Measurements from ENCODE around the gene HTR1A.

HTR1A gene

GRCh38 chr5:63962279-63962678, at the start of gene HTR1A:
TSS of gene HTR1A (minus strand) at chr5:63962445. CDS start at chr5:63961719, 726 bp downstream.
- no peak for DNase-seq

GRCh38 chr5:64003966-64004365, 41.7 kb upstream of the HTR1A start:
- no peak for DNase-seq

GRCh38 chr5:64000096-64000495, 37.9 kb upstream of the HTR1A start:
- DNase-seq: no peak

- DNase-seq: no peak
Observed at GRCh38 chr5:63987053-63987452, 24.8 kb upstream of the HTR1A start.

GRCh38 chr5:63981864-63982263, 19.6 kb upstream of the HTR1A start:
- DNase-seq: no peak

- no peak for DNase-seq
Observed at GRCh38 chr5:63963926-63964325, 1.7 kb upstream of the HTR1A start.

GRCh38 chr5:63963080-63963735, 963 bp upstream of the HTR1A start:
- DNase-seq: no peak

- no peak for DNase-seq
Observed at GRCh38 chr5:63961598-63962161, 565 bp downstream of the HTR1A start.

GRCh38 chr5:63961125-63961597, 1.1 kb downstream of the HTR1A start:
- no peak for DNase-seq

- no peak for DNase-seq
Observed at GRCh38 chr5:63960646-63961045, 1.6 kb downstream of the HTR1A start.

GRCh38 chr5:63959177-63959982, 2.9 kb downstream of the HTR1A start:
- no peak for DNase-seq

- no peak for DNase-seq
Observed at GRCh38 chr5:63958654-63959053, 3.6 kb downstream of the HTR1A start.

- no peak for DNase-seq
Observed at GRCh38 chr5:63957617-63958016, 4.6 kb downstream of the HTR1A start.

GRCh38 chr5:63953217-63953616, 9.0 kb downstream of the HTR1A start:
- no peak for DNase-seq

GRCh38 chr5:63935103-63935502, 27.1 kb downstream of the HTR1A start:
- no peak for DNase-seq

- no peak for DNase-seq
Observed at GRCh38 chr5:63931836-63932235, 30.4 kb downstream of the HTR1A start.

GRCh38 chr5:63928451-63928850, 33.8 kb downstream of the HTR1A start:
- no peak for DNase-seq

- DNase-seq: no peak
Observed at GRCh38 chr5:63923914-63924313, 38.3 kb downstream of the HTR1A start.

- DNase-seq: no peak
Observed at GRCh38 chr5:63919763-63920478, 42.3 kb downstream of the HTR1A start.

- no peak for DNase-seq
Observed at GRCh38 chr5:63916786-63917185, 45.5 kb downstream of the HTR1A start.

- no peak for DNase-seq
Observed at GRCh38 chr5:63911871-63912270, 50.4 kb downstream of the HTR1A start.

Data from CD4-positive, alpha-beta T cell treated with Interleukin-6 for 4 hours (primary cell).